Measurements from ENCODE around the gene SYT7. TPM values are rescaled to one million over a fixed set of nuclear protein-coding genes. Genes with fewer than 3 reads are reported as not detected.

SYT7 gene
- total and polyA plus RNA-seq, 2 of the 8 experiments (the other 6 are each of a cell fraction or from before 2014, with no cell fraction given): 9.6 to 10.5 TPM

DNA sequence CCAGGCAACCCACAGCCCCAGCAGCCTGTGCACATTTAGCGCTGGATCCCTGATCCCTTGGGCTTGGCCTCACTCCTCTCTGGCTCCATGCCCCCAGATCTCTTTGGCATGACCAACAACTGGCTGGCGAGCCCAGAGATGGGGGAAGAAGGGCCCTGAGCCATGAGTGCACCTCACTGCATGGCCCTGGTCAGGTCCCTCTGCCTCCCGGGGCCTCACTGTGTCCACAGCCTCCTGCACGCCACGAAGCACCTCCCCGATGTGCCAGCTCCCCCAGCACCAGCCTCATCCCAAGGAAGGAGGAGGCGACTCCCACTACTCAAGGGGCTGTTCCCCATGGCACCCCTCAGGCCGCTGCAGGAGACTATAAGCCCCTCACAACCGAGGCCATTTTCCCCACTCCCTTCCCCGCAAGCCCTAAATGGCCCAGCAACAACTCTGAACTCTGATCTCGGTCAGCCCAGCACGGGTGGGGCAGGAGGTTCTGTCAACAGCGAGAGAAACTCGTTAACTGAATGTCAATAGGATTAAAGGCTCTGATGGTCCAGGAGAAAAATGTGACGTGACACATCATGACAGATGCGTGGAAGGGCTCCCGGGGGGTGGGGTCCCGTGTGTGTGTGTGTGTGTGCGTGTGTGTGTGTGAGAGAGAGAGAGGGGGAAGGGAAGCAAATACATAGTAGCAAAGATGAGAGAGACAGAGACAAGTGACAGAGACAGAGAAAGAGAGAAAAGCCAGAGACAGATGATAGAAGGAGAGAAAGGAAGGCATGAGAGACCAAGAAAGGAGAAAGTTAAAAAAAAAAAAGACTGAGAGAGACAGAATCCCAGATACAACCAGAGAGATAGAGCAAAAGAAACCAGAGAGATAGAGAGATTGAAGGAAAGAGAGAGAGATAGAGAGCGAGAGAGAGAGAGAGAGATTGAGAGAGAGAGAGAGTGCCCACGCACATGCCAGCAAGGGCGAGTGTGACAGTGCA, 28.4 kb upstream of the SYT7 start (continued):
- TF ChIP-seq TAF7 (optimal IDR thresholded peaks at IDR 0.05; ENCODE audit: borderline replicate concordance, low read depth, low read length) (no peak), NRF1 (IDR thresholded peaks at IDR 0.05; ENCODE audit: low read depth, low read length) (no peak), RNF2 (IDR thresholded peaks at IDR 0.05; ENCODE audit: borderline replicate concordance, low read depth, low read length, missing control alignments, poor library complexity, severe bottlenecking) (no peak), PHF8 (conservative IDR thresholded peaks at IDR 0.05; ENCODE audit: low read depth, low read length) (no peak), SIRT6 (IDR thresholded peaks at IDR 0.05; ENCODE audit: low read length) (no peak)

All from H1 (cell line).